GM12801 (cell line): ENCODE measurements around the gene GPR108.

ENCODE experiments used
- TF ChIP-seq, protein P1 (sequence below): IDR thresholded peaks from one replicate; pipeline ENCODE4 v1.5.1; 2011; ENCODE audit warnings: control low read depth; ENCODE audit not compliant: insufficient read length; ENCODE audit errors: extremely low read depth

The GPR108 gene

DNA sequence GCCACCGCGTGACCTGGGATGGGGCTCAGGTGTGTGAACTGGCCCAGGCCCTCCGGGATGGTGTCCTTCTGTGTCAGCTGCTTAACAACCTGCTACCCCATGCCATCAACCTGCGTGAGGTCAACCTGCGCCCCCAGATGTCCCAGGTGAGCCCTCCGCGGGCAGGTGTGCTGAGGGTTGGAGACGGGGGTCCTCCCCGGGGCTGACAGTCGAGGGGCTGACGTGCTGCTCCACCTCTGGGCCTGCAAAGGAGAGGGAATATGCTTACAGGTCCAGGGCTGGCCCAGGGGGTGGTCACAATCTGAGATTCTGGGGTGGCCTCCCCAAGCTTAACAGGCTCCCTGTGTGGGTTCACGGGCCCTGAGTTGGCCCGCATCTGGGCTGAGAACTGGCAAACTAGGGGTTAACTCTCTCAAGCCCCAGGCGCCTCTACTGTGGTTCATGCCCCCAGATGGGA, 35.5 kb upstream of the GPR108 start:
- TF ChIP-seq, protein P1, sequence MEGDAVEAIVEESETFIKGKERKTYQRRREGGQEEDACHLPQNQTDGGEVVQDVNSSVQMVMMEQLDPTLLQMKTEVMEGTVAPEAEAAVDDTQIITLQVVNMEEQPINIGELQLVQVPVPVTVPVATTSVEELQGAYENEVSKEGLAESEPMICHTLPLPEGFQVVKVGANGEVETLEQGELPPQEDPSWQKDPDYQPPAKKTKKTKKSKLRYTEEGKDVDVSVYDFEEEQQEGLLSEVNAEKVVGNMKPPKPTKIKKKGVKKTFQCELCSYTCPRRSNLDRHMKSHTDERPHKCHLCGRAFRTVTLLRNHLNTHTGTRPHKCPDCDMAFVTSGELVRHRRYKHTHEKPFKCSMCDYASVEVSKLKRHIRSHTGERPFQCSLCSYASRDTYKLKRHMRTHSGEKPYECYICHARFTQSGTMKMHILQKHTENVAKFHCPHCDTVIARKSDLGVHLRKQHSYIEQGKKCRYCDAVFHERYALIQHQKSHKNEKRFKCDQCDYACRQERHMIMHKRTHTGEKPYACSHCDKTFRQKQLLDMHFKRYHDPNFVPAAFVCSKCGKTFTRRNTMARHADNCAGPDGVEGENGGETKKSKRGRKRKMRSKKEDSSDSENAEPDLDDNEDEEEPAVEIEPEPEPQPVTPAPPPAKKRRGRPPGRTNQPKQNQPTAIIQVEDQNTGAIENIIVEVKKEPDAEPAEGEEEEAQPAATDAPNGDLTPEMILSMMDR, result no peak

DNA sequence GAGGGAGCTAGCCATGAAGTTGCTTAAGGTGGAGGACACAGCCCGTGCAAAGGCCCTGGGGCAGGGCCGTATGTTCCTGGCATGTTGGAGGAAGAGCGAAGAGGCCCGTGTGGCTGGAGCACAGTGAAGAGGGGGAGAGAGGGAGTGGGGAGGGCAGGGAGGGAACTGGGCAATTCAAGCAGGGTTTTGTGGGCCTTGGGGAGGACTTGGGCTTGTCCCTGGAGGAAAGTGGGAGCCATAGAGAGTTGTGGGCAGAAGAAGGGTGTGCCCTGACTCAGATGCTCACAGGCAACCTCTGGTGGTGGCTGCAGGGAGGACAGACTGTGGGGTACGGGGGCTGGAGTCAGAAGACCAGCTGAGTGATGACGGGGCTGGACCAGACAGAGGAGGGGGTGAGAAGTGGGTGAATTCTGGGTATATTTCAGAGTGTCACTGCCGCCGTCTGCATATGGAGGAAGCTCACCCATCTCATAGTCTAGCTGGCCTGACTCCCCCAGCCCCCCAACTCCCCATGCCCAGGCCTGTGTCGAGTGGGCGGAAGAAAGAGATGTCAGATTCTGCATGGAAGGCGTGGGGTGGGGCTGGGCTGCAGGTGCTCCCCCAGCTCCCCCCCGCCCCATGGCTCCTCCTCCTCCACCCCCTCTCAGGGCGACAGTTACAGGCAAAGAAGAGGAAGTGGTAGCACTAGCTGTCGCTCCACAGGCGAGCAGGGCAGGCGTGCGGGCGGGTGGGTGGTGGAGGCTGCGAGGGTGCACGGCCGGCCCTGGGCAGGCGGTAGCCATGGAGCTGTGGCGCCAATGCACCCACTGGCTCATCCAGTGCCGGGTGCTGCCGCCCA, 34.9 kb upstream of the GPR108 start, which contains the start of gene VAV1:
VAV1 (plus strand) TSS at position 681 of the 838 bp plus-strand sequence; CDS start at position 781, 100 bp downstream.
- TF ChIP-seq, protein P1, result no peak

DNA sequence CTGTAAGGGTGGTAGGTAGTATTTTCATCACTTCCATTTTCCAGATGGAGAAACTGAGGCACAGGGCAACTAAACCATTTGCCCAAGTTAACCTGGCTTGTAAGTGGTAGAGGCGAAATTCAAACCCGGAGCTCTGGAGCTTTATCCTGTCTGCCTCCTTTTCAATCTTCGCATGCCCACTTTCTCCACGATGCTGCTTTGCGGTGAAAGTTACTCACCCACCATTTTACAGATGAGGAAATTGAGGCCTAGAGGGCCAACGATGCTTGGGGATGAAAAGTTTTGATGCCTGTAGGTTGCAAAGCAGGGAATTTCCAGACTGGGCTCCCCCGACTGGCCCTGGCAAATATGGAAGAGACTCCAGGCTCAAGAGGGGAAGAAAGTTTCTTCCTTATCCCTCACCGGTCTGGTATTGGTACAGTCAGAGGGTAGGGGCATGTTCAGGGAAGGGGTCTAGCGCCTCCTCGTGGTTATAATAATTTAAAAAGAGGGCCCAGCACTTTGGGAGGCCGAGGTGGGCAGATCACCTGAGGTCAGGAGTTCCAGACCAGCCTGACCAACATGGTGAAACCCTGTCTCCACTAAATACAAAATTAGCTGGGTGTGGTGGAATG, 31.7 kb upstream of the GPR108 start:
- TF ChIP-seq, protein P1, result no peak

DNA sequence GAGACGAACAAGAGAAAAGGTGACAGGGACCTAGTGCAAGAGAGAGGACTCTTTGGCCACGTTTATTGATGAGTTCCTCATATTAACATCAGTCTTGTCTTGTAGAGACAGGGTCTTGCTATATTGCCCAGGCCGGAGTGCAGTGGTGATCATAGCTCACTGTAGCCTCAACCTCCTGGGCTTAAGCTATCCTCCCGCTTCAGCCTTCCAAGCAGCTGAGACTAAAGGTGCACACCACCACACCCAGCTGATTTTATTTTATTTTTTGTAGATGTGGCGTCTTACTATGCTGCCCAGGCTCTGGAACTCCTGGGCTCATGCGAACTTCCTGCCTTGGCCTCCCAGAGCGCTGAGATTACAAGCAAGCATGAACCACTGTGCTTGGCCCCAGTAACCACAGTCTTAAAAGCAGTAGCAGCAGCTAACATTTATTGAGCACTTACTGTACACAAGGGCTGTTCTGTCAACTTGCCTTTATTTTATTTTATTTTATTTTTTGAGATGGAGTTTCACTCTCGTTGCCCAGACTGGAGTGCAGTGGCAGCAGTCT, 30.9 kb upstream of the GPR108 start:
- TF ChIP-seq, protein P1, result no peak

DNA sequence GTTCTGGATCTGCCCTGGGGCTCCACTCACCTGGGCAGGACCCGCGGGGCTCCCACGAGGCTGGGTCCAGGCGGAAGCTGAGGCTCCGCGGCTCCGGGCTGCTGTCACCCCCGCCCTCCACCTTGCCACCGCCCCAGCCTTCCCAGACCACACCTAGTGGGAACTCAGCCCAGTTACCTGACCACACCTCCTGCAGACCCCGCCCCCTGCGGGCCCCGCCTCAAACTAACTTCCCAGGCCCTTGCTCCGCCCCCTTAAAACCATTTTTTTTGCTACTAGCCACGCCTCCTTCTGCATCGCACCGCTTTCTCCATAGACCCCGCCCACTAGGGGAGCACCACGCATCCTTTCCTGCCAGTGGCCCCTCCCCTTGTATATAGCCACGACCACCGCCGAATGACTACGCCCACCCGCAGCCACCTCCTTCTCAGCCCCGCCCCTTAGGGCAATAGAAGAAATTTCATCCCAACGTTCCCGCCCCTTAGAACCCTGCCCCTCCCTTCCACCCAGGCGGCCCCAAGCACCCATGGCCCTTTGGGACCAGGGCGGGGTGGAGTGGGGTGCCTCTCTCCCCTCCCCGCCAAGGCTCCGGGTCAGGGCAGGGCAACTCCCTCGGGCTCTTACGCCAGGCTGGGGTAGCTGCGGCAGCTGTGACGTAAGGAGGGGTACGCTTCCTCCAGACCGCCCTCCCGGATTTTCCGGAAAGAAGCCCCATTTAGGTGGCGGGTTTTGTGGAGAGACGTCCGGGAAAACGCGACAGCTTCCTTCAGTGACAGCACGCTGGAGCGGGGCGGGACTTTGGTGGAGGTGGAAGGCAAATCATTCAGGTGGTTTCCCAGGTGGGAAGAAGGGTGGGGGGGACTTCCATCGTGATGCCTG, 30.2 kb upstream of the GPR108 start, which contains the start of gene SH2D3A:
SH2D3A (minus strand) TSS at position 79 of the 879 bp plus-strand sequence. CDS start 3,687 bp downstream, outside the sequence.
- TF ChIP-seq, protein P1, result no peak

DNA sequence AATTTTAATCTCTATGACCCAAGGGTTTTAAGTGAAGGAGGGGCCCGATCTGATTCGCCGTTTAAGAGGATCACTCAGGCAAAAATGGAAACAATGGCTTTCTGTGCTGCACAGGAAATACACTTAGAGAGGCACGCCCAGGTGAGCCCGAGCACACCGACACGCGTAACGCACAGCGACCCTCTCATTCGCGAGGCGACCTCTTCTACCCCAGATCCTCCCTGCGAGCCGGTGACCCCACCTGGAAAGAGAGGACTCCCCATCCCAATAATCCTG, 29.6 kb upstream of the GPR108 start:
- TF ChIP-seq, protein P1, result no peak
